SK-N-SH treated with all-trans-retinoic acid at 6 μM for 48 hours (cell line): ENCODE results near the gene PDGFB.

Source experiments
- ATAC-seq: fragments of 200-7000 bp; cut with Tn5 transposase; 3 replicates; pipeline ENCODE4 v1.9.1; 2020; ENCODE audit warnings: mild to moderate bottlenecking, moderate library complexity
- ARNTL ChIP-seq: fragments of 450-650 bp; formaldehyde crosslinking; IDR thresholded peaks from 2 replicates; pipeline ENCODE4 v1.5.0; 2020; ENCODE audit warnings: low read depth, mild to moderate bottlenecking, moderate library complexity, borderline replicate concordance
- BACH2 ChIP-seq: fragments of 250-450 bp; sonication (Bioruptor Pico); IDR thresholded peaks from 2 replicates; pipeline ENCODE4 v1.9.0; 2021; ENCODE audit warnings: mild to moderate bottlenecking, borderline replicate concordance
- CSDC2 ChIP-seq: fragments of 250-450 bp; sonication (Bioruptor Pico); IDR thresholded peaks from 2 replicates; pipeline ENCODE4 v1.5.0; 2020; ENCODE audit warnings: mild to moderate bottlenecking, moderate library complexity
- ESRRG ChIP-seq: fragments of 250-450 bp; sonication (Bioruptor Pico); IDR thresholded peaks from 2 replicates; pipeline ENCODE4 v1.6.1; 2021; ENCODE audit warnings: mild to moderate bottlenecking
- GLIS3 ChIP-seq: fragments of 250-450 bp; sonication (Bioruptor Pico); IDR thresholded peaks from 2 replicates; pipeline ENCODE4 v1.5.0; 2020; ENCODE audit warnings: mild to moderate bottlenecking, moderate library complexity
- ISL1 ChIP-seq: fragments of 250-450 bp; sonication (Bioruptor Pico); IDR thresholded peaks from 2 replicates; pipeline ENCODE4 v2.1.2; 2022; ENCODE audit warnings: mild to moderate bottlenecking, moderate library complexity
- OSR1 ChIP-seq: fragments of 250-450 bp; sonication (Bioruptor Pico); IDR thresholded peaks from 2 replicates; pipeline ENCODE4 v1.8.0; 2022; ENCODE audit warnings: moderate library complexity, mild to moderate bottlenecking, inconsistent platforms
- POU6F1 ChIP-seq: fragments of 250-450 bp; sonication (Bioruptor Pico); IDR thresholded peaks from 2 replicates; pipeline ENCODE4 v1.8.0; 2021; ENCODE audit warnings: low read depth, mild to moderate bottlenecking, moderate library complexity, borderline replicate concordance
- PPARA ChIP-seq: fragments of 250-450 bp; sonication (Bioruptor Pico); IDR thresholded peaks from 2 replicates; pipeline ENCODE4 v1.5.0; 2020; ENCODE audit warnings: mild to moderate bottlenecking, borderline replicate concordance
- RARB ChIP-seq: fragments of 250-450 bp; sonication (Bioruptor Pico); IDR thresholded peaks from 2 replicates; pipeline ENCODE4 v1.8.0; 2021; ENCODE audit warnings: mild to moderate bottlenecking, moderate library complexity
- SNAI2 ChIP-seq: fragments of 250-450 bp; sonication (Bioruptor Pico); IDR thresholded peaks from 2 replicates; pipeline ENCODE4 v1.5.0; 2020; ENCODE audit warnings: mild to moderate bottlenecking, moderate library complexity
- TCF4 ChIP-seq: fragments of 250-450 bp; sonication (Bioruptor Pico); IDR thresholded peaks from 2 replicates; pipeline ENCODE4 v1.8.0; 2021; ENCODE audit warnings: mild to moderate bottlenecking, moderate library complexity, borderline replicate concordance
- TOX ChIP-seq: fragments of 250-450 bp; sonication (Bioruptor Pico); IDR thresholded peaks from 2 replicates; pipeline ENCODE4 v1.8.0; 2021; ENCODE audit warnings: mild to moderate bottlenecking, moderate library complexity, borderline replicate concordance
- ZC3H10 ChIP-seq: fragments of 250-450 bp; sonication (Bioruptor Pico); IDR thresholded peaks from 2 replicates; pipeline ENCODE4 v1.5.1; 2021; ENCODE audit warnings: mild to moderate bottlenecking, moderate library complexity
- ZFP3 ChIP-seq: fragments of 250-450 bp; sonication (Bioruptor Pico); IDR thresholded peaks from 2 replicates; pipeline ENCODE4 v1.5.0; 2020; ENCODE audit warnings: mild to moderate bottlenecking, moderate library complexity
- ZFP30 ChIP-seq: fragments of 450-650 bp; formaldehyde crosslinking; IDR thresholded peaks from 2 replicates; pipeline ENCODE4 v1.5.0; 2022; ENCODE audit warnings: mild to moderate bottlenecking, moderate library complexity
- ZNF565 ChIP-seq: fragments of 450-650 bp; formaldehyde crosslinking; conservative IDR thresholded peaks from 2 replicates; pipeline ENCODE4 v1.5.0; 2020; ENCODE audit warnings: low read depth, mild to moderate bottlenecking, moderate library complexity
- ZNF70 ChIP-seq: fragments of 450-650 bp; formaldehyde crosslinking; IDR thresholded peaks from 2 replicates; pipeline ENCODE4 v1.5.0; 2020; ENCODE audit warnings: mild to moderate bottlenecking, moderate library complexity
- ZNF8 ChIP-seq: fragments of 450-650 bp; formaldehyde crosslinking; IDR thresholded peaks from 2 replicates; pipeline ENCODE4 v1.5.0; 2020; ENCODE audit warnings: mild to moderate bottlenecking, moderate library complexity
- TF ChIP-seq, protein P1 (sequence below): fragments of 250-450 bp; sonication (Bioruptor Pico); IDR thresholded peaks from 2 replicates; pipeline ENCODE4 v1.5.1; 2020; ENCODE audit warnings: low read depth, mild to moderate bottlenecking, moderate library complexity
- TF ChIP-seq, protein P2 (sequence below): fragments of 250-450 bp; sonication (Bioruptor Pico); IDR thresholded peaks from 2 replicates; pipeline ENCODE4 v1.5.1; 2021; ENCODE audit warnings: mild to moderate bottlenecking, moderate library complexity
- TF ChIP-seq, protein P3 (sequence below): fragments of 250-450 bp; sonication (Bioruptor Pico); IDR thresholded peaks from 2 replicates; pipeline ENCODE4 v1.5.0; 2020; ENCODE audit warnings: mild to moderate bottlenecking, moderate library complexity

Gene PDGFB

DNA sequence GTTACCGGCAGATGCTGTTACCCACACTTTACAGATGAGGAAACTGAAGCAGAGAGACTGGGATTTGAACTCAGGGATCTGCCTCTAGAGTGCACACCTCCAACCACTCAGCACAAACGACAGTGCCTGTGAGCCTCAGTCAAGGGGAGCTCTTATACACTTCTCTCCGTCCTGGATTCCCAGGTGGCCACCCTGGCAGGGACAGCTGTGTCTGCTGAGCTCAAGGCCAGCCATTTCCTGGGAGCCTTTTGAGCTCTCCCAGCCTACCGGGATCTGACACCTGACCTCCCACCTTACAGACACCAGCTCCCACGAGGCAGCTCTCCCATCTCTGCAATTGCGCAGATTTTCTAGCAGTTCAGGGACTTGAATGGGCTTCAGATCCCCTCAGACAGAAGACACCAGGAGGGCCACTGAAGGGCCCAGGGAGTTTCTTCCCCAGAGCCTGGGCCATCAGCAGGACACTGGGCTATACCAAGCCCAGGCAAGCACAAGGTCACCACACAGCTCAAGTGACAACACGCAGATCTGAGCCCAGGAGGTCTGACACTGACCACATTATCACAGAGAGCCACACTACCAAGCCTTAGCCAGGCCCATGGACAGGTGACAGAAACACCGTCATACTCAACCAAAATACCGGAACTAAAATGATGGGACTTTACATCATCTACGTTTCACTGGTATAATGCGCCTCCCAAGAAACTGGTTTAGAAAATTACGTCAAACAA is 17.1 kb downstream of the PDGFB start:
- TF ChIP-seq ISL1, result no peak
- no peak for TF ChIP-seq GLIS3 (CRISPR knock-in tag)
- no peak for TF ChIP-seq RARB (CRISPR knock-in tag)
- TF ChIP-seq ESRRG (CRISPR knock-in tag), result no peak
- TF ChIP-seq, protein P1, sequence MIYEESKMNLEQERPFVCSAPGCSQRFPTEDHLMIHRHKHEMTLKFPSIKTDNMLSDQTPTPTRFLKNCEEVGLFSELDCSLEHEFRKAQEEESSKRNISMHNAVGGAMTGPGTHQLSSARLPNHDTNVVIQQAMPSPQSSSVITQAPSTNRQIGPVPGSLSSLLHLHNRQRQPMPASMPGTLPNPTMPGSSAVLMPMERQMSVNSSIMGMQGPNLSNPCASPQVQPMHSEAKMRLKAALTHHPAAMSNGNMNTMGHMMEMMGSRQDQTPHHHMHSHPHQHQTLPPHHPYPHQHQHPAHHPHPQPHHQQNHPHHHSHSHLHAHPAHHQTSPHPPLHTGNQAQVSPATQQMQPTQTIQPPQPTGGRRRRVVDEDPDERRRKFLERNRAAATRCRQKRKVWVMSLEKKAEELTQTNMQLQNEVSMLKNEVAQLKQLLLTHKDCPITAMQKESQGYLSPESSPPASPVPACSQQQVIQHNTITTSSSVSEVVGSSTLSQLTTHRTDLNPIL (CRISPR knock-in tag), result no peak
- no peak for TF ChIP-seq ZNF565 (CRISPR knock-in tag)
- TF ChIP-seq ARNTL (CRISPR knock-in tag), result no peak
- no peak for TF ChIP-seq ZFP30 (CRISPR knock-in tag)
- TF ChIP-seq ZNF70, result no peak
- no peak for TF ChIP-seq CSDC2
- TF ChIP-seq ZC3H10, result no peak
- TF ChIP-seq, protein P2, sequence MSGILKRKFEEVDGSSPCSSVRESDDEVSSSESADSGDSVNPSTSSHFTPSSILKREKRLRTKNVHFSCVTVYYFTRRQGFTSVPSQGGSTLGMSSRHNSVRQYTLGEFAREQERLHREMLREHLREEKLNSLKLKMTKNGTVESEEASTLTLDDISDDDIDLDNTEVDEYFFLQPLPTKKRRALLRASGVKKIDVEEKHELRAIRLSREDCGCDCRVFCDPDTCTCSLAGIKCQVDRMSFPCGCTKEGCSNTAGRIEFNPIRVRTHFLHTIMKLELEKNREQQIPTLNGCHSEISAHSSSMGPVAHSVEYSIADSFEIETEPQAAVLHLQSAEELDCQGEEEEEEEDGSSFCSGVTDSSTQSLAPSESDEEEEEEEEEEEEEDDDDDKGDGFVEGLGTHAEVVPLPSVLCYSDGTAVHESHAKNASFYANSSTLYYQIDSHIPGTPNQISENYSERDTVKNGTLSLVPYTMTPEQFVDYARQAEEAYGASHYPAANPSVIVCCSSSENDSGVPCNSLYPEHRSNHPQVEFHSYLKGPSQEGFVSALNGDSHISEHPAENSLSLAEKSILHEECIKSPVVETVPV, result no peak
- no peak for TF ChIP-seq SNAI2
- TF ChIP-seq TCF4 (CRISPR knock-in tag), result no peak
- no peak for TF ChIP-seq ZNF8 (CRISPR knock-in tag)
- TF ChIP-seq POU6F1 (CRISPR knock-in tag), result no peak
- TF ChIP-seq, protein P3, sequence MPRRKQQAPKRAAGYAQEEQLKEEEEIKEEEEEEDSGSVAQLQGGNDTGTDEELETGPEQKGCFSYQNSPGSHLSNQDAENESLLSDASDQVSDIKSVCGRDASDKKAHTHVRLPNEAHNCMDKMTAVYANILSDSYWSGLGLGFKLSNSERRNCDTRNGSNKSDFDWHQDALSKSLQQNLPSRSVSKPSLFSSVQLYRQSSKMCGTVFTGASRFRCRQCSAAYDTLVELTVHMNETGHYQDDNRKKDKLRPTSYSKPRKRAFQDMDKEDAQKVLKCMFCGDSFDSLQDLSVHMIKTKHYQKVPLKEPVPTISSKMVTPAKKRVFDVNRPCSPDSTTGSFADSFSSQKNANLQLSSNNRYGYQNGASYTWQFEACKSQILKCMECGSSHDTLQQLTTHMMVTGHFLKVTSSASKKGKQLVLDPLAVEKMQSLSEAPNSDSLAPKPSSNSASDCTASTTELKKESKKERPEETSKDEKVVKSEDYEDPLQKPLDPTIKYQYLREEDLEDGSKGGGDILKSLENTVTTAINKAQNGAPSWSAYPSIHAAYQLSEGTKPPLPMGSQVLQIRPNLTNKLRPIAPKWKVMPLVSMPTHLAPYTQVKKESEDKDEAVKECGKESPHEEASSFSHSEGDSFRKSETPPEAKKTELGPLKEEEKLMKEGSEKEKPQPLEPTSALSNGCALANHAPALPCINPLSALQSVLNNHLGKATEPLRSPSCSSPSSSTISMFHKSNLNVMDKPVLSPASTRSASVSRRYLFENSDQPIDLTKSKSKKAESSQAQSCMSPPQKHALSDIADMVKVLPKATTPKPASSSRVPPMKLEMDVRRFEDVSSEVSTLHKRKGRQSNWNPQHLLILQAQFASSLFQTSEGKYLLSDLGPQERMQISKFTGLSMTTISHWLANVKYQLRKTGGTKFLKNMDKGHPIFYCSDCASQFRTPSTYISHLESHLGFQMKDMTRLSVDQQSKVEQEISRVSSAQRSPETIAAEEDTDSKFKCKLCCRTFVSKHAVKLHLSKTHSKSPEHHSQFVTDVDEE, result no peak
- TF ChIP-seq PPARA (CRISPR knock-in tag), result no peak
- no peak for TF ChIP-seq ZFP3 (CRISPR knock-in tag)
- no peak for ATAC-seq

- ATAC-seq, result no peak
- TF ChIP-seq RARB (CRISPR knock-in tag) (no peak), POU6F1 (CRISPR knock-in tag) (no peak), PPARA (CRISPR knock-in tag) (no peak), CSDC2 (no peak), TCF4 (CRISPR knock-in tag) (no peak), ESRRG (CRISPR knock-in tag) (no peak), TOX (CRISPR knock-in tag) (no peak), SNAI2 (no peak), ZNF8 (CRISPR knock-in tag) (no peak), ZNF70 (no peak), BACH2 (CRISPR knock-in tag) (no peak), OSR1 (CRISPR knock-in tag) (no peak), ZNF565 (CRISPR knock-in tag) (no peak), ZFP30 (CRISPR knock-in tag) (no peak), ISL1 (no peak), ZFP3 (CRISPR knock-in tag) (no peak), ZC3H10 (no peak)
- TF ChIP-seq, protein P1 (CRISPR knock-in tag), result no peak
Observed at GRCh38 chr22:39226353-39226752, 18.4 kb downstream of the PDGFB start.
